GM12878 (cell line): ENCODE measurements around the gene FGF2. TPM values are rescaled to one million over a fixed set of nuclear protein-coding genes. Genes with fewer than 3 reads are reported as not detected.

Experiments
- ATAC-seq: fragments of 200-7000 bp; cut with Tn5 transposase; 3 replicates; pipeline ENCODE4 v1.9.1; 2020; ENCODE audit warnings: mild to moderate bottlenecking, moderate library complexity
- BruUV-seq: library from RNA; stranded (reverse); fragments of 400-500 nt; replicated peaks from 2 replicates; lab custom pipeline; 2021; lab: Mats Ljungman, UMichigan
- CTCF ChIA-PET: fragments of 300-600 bp; sonication (Branson Sonifier 250); formaldehyde crosslinking; extraction: SDS; loops from one replicate; lab custom pipeline; 2021; ENCODE audit warnings: inconsistent platforms; lab: Yijun Ruan, JAX
- POLR2A ChIA-PET: fragments of 350-600 bp; formaldehyde crosslinking; extraction: SDS; loops from one replicate; lab custom pipeline; 2021; ENCODE audit warnings: inconsistent platforms; lab: Charles Lee
- RAD21 ChIA-PET: fragments of 300-600 bp; sonication (Branson Sonifier 250); formaldehyde crosslinking; loops from one replicate; lab custom pipeline; 2023; ENCODE audit warnings: antibody characterized with exemption; ENCODE audit not compliant: unreplicated experiment; lab: Charles Lee
- SMC1A ChIA-PET: fragments of 300-600 bp; sonication (Branson Sonifier 250); formaldehyde crosslinking; loops from one replicate; lab custom pipeline; 2023; ENCODE audit not compliant: unreplicated experiment, uncharacterized antibody; lab: Charles Lee
- DNase-seq: peaks from one replicate; pipeline ENCODE4 v3.0.0-alpha.2; 2011; ENCODE audit warnings: low read depth, low spot score
- FAIRE-seq: peaks from 3 replicates; lab custom pipeline; 2011; peaks lifted over from hg19 to GRCh38; lab: Jason Lieb, UNC
- H2AFZ ChIP-seq: 2 replicates; pipeline ENCODE4 v1.6.0; 2011; ENCODE audit warnings: low read depth, low read length, control low read depth; ENCODE audit not compliant: control insufficient read depth
- H3K27ac ChIP-seq: 2 replicates; pipeline ENCODE4 v1.5.1; 2011; ENCODE audit warnings: control low read depth; ENCODE audit not compliant: control insufficient read depth, insufficient read depth
- H3K27me3 ChIP-seq, 2 experiments: replicated peaks in 1 of 2; 2 replicates each; pipeline versions ENCODE4 v1.6.0 to v1.6.1; 2011; ENCODE audit warnings: low read length in 1 of 2; ENCODE audit not compliant: control insufficient read depth in 2 of 2, insufficient read depth in 2 of 2
- H3K36me3 ChIP-seq, 2 experiments: 2 replicates each; pipeline ENCODE4 v1.5.1; 2011; ENCODE audit warnings: low read length in 1 of 2; ENCODE audit not compliant: control insufficient read depth in 2 of 2, insufficient read depth in 2 of 2
- H3K4me1 ChIP-seq: 2 replicates; pipeline ENCODE4 v1.6.1; 2011; ENCODE audit warnings: mild to moderate bottlenecking, low read length, moderate library complexity, mixed read lengths; ENCODE audit not compliant: control insufficient read depth, insufficient read depth
- H3K4me2 ChIP-seq: 2 replicates; pipeline ENCODE4 v1.6.0; 2011; ENCODE audit warnings: control low read depth; ENCODE audit not compliant: control insufficient read depth, insufficient read depth
- H3K4me3 ChIP-seq: fragments of 200-600 bp; sonication (generic); 2 replicates; pipeline ENCODE4 v1.5.1; 2016
- H3K79me2 ChIP-seq: 2 replicates; pipeline ENCODE4 v1.6.0; 2011; ENCODE audit warnings: low read length; ENCODE audit not compliant: control insufficient read depth, insufficient read depth
- H3K9ac ChIP-seq: 2 replicates; pipeline ENCODE4 v1.8.0; 2011; ENCODE audit warnings: low read length, control low read depth, mixed read lengths; ENCODE audit not compliant: control insufficient read depth, insufficient read depth
- H3K9me3 ChIP-seq: replicated peaks from 3 replicates; pipeline ENCODE4 v1.5.1; 2011; ENCODE audit warnings: mild to moderate bottlenecking, low read length; ENCODE audit not compliant: control insufficient read depth, insufficient read depth
- H4K20me1 ChIP-seq: 2 replicates; pipeline ENCODE4 v1.6.0; 2011; ENCODE audit not compliant: control insufficient read depth, insufficient read depth
- ASH2L ChIP-seq: fragments of 300-600, 200-600 bp; sonication (generic); IDR thresholded peaks from 2 replicates; pipeline ENCODE4 v1.6.1; 2017; ENCODE audit warnings: low read depth, mild to moderate bottlenecking, borderline replicate concordance
- MTA2 ChIP-seq: fragments of 450-650 bp; IDR thresholded peaks from 2 replicates; pipeline ENCODE4 v1.6.1; 2016; ENCODE audit warnings: low read depth, mild to moderate bottlenecking, moderate library complexity
- RAD21 ChIP-seq: IDR thresholded peaks from 2 replicates; pipeline ENCODE4 v1.6.1; 2011; ENCODE audit warnings: mild to moderate bottlenecking, low read depth, low read length, moderate library complexity; ENCODE audit not compliant: insufficient read depth
- SMC3 ChIP-seq: IDR thresholded peaks from 2 replicates; pipeline ENCODE4 v1.6.1; 2011; ENCODE audit warnings: low read length, improper control_type of control experiment, borderline replicate concordance
- ZNF384 ChIP-seq: IDR thresholded peaks from 2 replicates; pipeline ENCODE4 v1.6.1; 2012; ENCODE audit warnings: low read depth, mild to moderate bottlenecking, low read length, improper control_type of control experiment, borderline replicate concordance
- ZSCAN29 ChIP-seq: fragments of 450-650 bp; IDR thresholded peaks from 2 replicates; pipeline ENCODE4 v1.6.1; 2017; ENCODE audit warnings: mild to moderate bottlenecking, moderate library complexity
- in situ Hi-C: fragments of 300-500 bp; cut with MboI; formaldehyde crosslinking; loops from 9 replicates; pipeline ENCODE4 v1.14.3; 2018; ENCODE audit warnings: mixed read lengths
- intact Hi-C: fragments of 100-400 bp; cut with micrococcal nuclease; formaldehyde crosslinking; loops from one replicate; pipeline ENCODE4 v1.14.2; 2022; ENCODE audit not compliant: unreplicated experiment
- polyA plus RNA-seq, 11 experiments: library from polyadenylated mRNA; depleted of rRNA in 4 of 11; unstranded in 6 of 11; stranded (reverse) in 5 of 11; fragments of >200 nt; fragmentation: Nextera tagmentation in 4 of 11; fragmentation: Illumina TruSeq in 1 of 11; extraction: Ambion mirVana in 4 of 11; extraction: Trizol in 1 of 11; gene quantifications; 1 replicate in 1 of 11; 2 replicates in 10 of 11; pipeline versions ENCODE4 v1.2.1 to v1.2.3, GENCODE V29; 2011 to 2016; ENCODE audit warnings: inconsistent platforms in 2 of 11, missing spikeins in 2 of 11, low read depth in 1 of 11
- total RNA-seq, 4 experiments: library from RNA; depleted of rRNA in 3 of 4; stranded (reverse); fragments of >200 nt in 3 of 4; fragmentation: Illumina TruSeq in 1 of 4; extraction: Trizol in 1 of 4; gene quantifications; 2 replicates each; pipeline versions ENCODE4 v1.2.1 to v1.2.3, GENCODE V29; 2013 to 2021
- TF ChIP-seq, protein P1 (sequence below): fragments of 450-650 bp; formaldehyde crosslinking; IDR thresholded peaks from 2 replicates; pipeline ENCODE4 v1.4.0; 2020; ENCODE audit warnings: mild to moderate bottlenecking, moderate library complexity
- TF ChIP-seq, protein P2 (sequence below): IDR thresholded peaks from 2 replicates; pipeline ENCODE4 v1.6.1; 2011; ENCODE audit warnings: borderline replicate concordance, low read depth, mild to moderate bottlenecking, moderate library complexity, mixed read lengths, low read length; ENCODE audit not compliant: insufficient read depth; ENCODE audit errors: extremely low read length
- TF ChIP-seq, protein P3 (sequence below): fragments of 450-650 bp; IDR thresholded peaks from 2 replicates; pipeline ENCODE4 v1.6.1; 2016; ENCODE audit warnings: mild to moderate bottlenecking, moderate library complexity, borderline replicate concordance
- TF ChIP-seq, protein P4 (sequence below): fragments of 450-650 bp; IDR thresholded peaks from 2 replicates; pipeline ENCODE4 v1.6.1; 2014; ENCODE audit warnings: mild to moderate bottlenecking
- TF ChIP-seq, protein P5 (sequence below): IDR thresholded peaks from 2 replicates; pipeline ENCODE4 v1.6.1; 2012; ENCODE audit warnings: low read depth, low read length, improper control_type of control experiment

Gene FGF2
- total and polyA plus RNA-seq, 10 of the 15 experiments (the other 5 are each of a cell fraction or from before 2014, with no cell fraction given), result 0.13 to 1.7 (median 0.25) TPM

DNA sequence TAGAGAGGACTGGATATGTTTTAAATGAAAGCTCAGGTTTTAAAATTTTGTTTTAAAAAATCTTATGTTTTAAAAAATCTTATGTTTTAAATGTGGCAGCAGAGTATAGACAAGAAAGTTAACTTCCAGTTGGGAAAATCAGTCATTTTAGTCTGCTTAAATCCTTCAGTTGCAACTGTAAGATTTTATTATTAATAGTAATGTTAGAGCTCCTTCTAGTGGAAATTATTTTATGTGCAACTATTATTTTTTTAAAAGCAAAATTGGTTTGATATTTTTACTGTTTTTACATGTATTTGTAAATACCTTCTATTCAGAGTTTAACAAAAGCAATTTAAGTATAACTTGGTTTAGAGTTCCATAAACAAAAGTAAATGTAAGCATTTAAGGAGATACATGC, 104.2 kb downstream of the FGF2 start:
- POLR2A ChIA-PET, result no interaction called here
- intact Hi-C loops (loop anchor here (1.0 kb wide), 1 partner anchor 173 kb away; no protein-coding TSS in a partner anchor), in situ Hi-C loops (no loop called here)
- Histone ChIP-seq H3K9ac (no peak overlapping the region), H3K4me2 (no peak overlapping the region), H3K36me3 (peaks cover 0 to 8% of the 10 kb centered on the region in 2 experiments), H3K4me3 (no peak overlapping the region), H3K27me3 (no peaks in the 10 kb centered on the region), H3K9me3 (no peaks in the 10 kb centered on the region), H3K27ac (no peak overlapping the region), H3K79me2 (no peaks in the 10 kb centered on the region; the same call in 1 of the 2 replicates), H4K20me1 (no peaks in the 10 kb centered on the region), H3K4me1 (no peaks in the 10 kb centered on the region), H2AFZ (no peak overlapping the region; the same call in 1 of the 2 replicates)
- DNase-seq (no peak), FAIRE-seq (no peak), ATAC-seq (no peak)
- RAD21 ChIA-PET, result interaction anchor here (0.6 to 2.0 kb wide), 8 partner anchors 8 to 1031 kb away, joined by 3 to 10 read pairs (median 6); partner anchors contain the start of genes BBS12 and NUDT6
- BruUV-seq, result no TSS peak
- SMC1A ChIA-PET, result interaction anchor here (0.9 to 3.7 kb wide), 10 partner anchors 12 to 328 kb away, joined by 3 to 35 read pairs (median 4); no protein-coding TSS in a partner anchor
- CTCF ChIA-PET, result interaction anchor here (0.7 to 4.4 kb wide), 17 partner anchors 10 to 1030 kb away, joined by 3 to 37 read pairs (median 8); partner anchors contain the start of genes BBS12 and NUDT6
- TF ChIP-seq, protein P1, sequence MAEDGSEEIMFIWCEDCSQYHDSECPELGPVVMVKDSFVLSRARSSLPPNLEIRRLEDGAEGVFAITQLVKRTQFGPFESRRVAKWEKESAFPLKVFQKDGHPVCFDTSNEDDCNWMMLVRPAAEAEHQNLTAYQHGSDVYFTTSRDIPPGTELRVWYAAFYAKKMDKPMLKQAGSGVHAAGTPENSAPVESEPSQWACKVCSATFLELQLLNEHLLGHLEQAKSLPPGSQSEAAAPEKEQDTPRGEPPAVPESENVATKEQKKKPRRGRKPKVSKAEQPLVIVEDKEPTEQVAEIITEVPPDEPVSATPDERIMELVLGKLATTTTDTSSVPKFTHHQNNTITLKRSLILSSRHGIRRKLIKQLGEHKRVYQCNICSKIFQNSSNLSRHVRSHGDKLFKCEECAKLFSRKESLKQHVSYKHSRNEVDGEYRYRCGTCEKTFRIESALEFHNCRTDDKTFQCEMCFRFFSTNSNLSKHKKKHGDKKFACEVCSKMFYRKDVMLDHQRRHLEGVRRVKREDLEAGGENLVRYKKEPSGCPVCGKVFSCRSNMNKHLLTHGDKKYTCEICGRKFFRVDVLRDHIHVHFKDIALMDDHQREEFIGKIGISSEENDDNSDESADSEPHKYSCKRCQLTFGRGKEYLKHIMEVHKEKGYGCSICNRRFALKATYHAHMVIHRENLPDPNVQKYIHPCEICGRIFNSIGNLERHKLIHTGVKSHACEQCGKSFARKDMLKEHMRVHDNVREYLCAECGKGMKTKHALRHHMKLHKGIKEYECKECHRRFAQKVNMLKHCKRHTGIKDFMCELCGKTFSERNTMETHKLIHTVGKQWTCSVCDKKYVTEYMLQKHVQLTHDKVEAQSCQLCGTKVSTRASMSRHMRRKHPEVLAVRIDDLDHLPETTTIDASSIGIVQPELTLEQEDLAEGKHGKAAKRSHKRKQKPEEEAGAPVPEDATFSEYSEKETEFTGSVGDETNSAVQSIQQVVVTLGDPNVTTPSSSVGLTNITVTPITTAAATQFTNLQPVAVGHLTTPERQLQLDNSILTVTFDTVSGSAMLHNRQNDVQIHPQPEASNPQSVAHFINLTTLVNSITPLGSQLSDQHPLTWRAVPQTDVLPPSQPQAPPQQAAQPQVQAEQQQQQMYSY (CRISPR knock-in tag), result no peak
- TF ChIP-seq ZNF384, result no peak
- peak; percentile 36; the same call in 1 of the 2 replicates for TF ChIP-seq SMC3
- TF ChIP-seq, protein P2, sequence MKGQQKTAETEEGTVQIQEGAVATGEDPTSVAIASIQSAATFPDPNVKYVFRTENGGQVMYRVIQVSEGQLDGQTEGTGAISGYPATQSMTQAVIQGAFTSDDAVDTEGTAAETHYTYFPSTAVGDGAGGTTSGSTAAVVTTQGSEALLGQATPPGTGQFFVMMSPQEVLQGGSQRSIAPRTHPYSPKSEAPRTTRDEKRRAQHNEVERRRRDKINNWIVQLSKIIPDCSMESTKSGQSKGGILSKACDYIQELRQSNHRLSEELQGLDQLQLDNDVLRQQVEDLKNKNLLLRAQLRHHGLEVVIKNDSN, result no peak
- TF ChIP-seq ZSCAN29, result no peak
- peak; percentile 20; the same call in 1 of the 2 replicates for TF ChIP-seq RAD21
- TF ChIP-seq, protein P3, sequence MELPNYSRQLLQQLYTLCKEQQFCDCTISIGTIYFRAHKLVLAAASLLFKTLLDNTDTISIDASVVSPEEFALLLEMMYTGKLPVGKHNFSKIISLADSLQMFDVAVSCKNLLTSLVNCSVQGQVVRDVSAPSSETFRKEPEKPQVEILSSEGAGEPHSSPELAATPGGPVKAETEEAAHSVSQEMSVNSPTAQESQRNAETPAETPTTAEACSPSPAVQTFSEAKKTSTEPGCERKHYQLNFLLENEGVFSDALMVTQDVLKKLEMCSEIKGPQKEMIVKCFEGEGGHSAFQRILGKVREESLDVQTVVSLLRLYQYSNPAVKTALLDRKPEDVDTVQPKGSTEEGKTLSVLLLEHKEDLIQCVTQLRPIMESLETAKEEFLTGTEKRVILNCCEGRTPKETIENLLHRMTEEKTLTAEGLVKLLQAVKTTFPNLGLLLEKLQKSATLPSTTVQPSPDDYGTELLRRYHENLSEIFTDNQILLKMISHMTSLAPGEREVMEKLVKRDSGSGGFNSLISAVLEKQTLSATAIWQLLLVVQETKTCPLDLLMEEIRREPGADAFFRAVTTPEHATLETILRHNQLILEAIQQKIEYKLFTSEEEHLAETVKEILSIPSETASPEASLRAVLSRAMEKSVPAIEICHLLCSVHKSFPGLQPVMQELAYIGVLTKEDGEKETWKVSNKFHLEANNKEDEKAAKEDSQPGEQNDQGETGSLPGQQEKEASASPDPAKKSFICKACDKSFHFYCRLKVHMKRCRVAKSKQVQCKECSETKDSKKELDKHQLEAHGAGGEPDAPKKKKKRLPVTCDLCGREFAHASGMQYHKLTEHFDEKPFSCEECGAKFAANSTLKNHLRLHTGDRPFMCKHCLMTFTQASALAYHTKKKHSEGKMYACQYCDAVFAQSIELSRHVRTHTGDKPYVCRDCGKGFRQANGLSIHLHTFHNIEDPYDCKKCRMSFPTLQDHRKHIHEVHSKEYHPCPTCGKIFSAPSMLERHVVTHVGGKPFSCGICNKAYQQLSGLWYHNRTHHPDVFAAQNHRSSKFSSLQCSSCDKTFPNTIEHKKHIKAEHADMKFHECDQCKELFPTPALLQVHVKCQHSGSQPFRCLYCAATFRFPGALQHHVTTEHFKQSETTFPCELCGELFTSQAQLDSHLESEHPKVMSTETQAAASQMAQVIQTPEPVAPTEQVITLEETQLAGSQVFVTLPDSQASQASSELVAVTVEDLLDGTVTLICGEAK, result no peak
- TF ChIP-seq ASH2L, result no peak
- TF ChIP-seq, protein P4, sequence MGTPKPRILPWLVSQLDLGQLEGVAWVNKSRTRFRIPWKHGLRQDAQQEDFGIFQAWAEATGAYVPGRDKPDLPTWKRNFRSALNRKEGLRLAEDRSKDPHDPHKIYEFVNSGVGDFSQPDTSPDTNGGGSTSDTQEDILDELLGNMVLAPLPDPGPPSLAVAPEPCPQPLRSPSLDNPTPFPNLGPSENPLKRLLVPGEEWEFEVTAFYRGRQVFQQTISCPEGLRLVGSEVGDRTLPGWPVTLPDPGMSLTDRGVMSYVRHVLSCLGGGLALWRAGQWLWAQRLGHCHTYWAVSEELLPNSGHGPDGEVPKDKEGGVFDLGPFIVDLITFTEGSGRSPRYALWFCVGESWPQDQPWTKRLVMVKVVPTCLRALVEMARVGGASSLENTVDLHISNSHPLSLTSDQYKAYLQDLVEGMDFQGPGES, result no peak
- TF ChIP-seq, protein P5, sequence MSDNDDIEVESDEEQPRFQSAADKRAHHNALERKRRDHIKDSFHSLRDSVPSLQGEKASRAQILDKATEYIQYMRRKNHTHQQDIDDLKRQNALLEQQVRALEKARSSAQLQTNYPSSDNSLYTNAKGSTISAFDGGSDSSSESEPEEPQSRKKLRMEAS, result no peak
- no peak for TF ChIP-seq MTA2
